GM23338 (cell line): Measurements from ENCODE around the gene OBSL1. TPM values are rescaled to one million over a fixed set of nuclear protein-coding genes. Genes with fewer than 3 reads are reported as not detected.

Experiments used
- ATAC-seq: fragments of 200-7000 bp; cut with Tn5 transposase; 3 replicates; pipeline ENCODE4 v1.9.1; 2020
- DNase-seq: peaks from one replicate; pipeline ENCODE4 v3.0.0-alpha.2; 2015; ENCODE audit warnings: low spot score
- H2AFZ ChIP-seq: fragments of 200-600 bp; sonication (generic); 2 replicates; pipeline ENCODE4 v1.8.0; 2016; ENCODE audit warnings: antibody characterized with exemption, mild to moderate bottlenecking, moderate library complexity
- H3F3A ChIP-seq: fragments of 200-600 bp; sonication (generic); replicated peaks from 2 replicates; pipeline ENCODE4 v1.8.0; 2017; ENCODE audit warnings: antibody characterized with exemption, mixed run types, low read depth
- H3K27ac ChIP-seq: fragments of 200-600 bp; sonication (generic); 2 replicates; pipeline ENCODE4 v1.6.1; 2016; ENCODE audit warnings: low read depth
- H3K27me3 ChIP-seq: fragments of 200-600 bp; sonication (generic); 2 replicates; pipeline ENCODE4 v1.8.0; 2016; ENCODE audit warnings: mild to moderate bottlenecking, mixed run types, moderate library complexity; ENCODE audit not compliant: insufficient read depth
- H3K36me3 ChIP-seq: fragments of 200-600 bp; sonication (generic); 2 replicates; pipeline ENCODE4 v1.8.0; 2016; ENCODE audit warnings: mild to moderate bottlenecking; ENCODE audit not compliant: insufficient read depth
- H3K4me1 ChIP-seq: fragments of 200-600 bp; sonication (generic); 2 replicates; pipeline ENCODE4 v1.8.0; 2016; ENCODE audit warnings: mild to moderate bottlenecking, moderate library complexity; ENCODE audit not compliant: insufficient read depth
- H3K4me2 ChIP-seq: fragments of 200-600 bp; sonication (generic); 2 replicates; pipeline ENCODE4 v1.7.1; 2017; ENCODE audit warnings: mixed run types
- H3K4me3 ChIP-seq: fragments of 200-600 bp; sonication (generic); 2 replicates; pipeline ENCODE4 v1.6.1; 2016; ENCODE audit warnings: mixed run types
- H3K79me2 ChIP-seq: fragments of 200-600 bp; sonication (generic); replicated peaks from 2 replicates; pipeline ENCODE4 v1.8.0; 2017; ENCODE audit warnings: mild to moderate bottlenecking; ENCODE audit not compliant: insufficient read depth
- H3K9me2 ChIP-seq: fragments of 200-600 bp; sonication (generic); 2 replicates; pipeline ENCODE4 v1.8.0; 2017; ENCODE audit not compliant: insufficient read depth
- H4K20me1 ChIP-seq: fragments of 200-600 bp; sonication (generic); replicated peaks from 2 replicates; pipeline ENCODE4 v1.8.0; 2017; ENCODE audit warnings: mild to moderate bottlenecking; ENCODE audit not compliant: insufficient read depth
- H3K27ac Mint-ChIP-seq: 2 replicates; pipeline ENCODE4 v1.8.0; 2020; ENCODE audit warnings: inconsistent platforms, mild to moderate bottlenecking, moderate library complexity, mixed read lengths
- H3K27me3 Mint-ChIP-seq: 3 replicates; pipeline ENCODE4 v1.8.0; 2022; ENCODE audit warnings: low read depth, mild to moderate bottlenecking, moderate library complexity, mixed read lengths, inconsistent platforms; ENCODE audit not compliant: insufficient read depth, poor library complexity
- H3K36me3 Mint-ChIP-seq: 3 replicates; pipeline ENCODE4 v1.8.0; 2021; ENCODE audit warnings: low read depth, mild to moderate bottlenecking, inconsistent platforms, moderate library complexity, mixed read lengths
- H3K4me1 Mint-ChIP-seq: 3 replicates; pipeline ENCODE4 v1.8.0; 2020; ENCODE audit warnings: mild to moderate bottlenecking, inconsistent platforms, mixed read lengths
- H3K4me3 Mint-ChIP-seq: 3 replicates; pipeline ENCODE4 v1.8.0; 2021; ENCODE audit warnings: moderate library complexity, mild to moderate bottlenecking, inconsistent platforms, mixed read lengths
- H3K9me3 Mint-ChIP-seq: 3 replicates; pipeline ENCODE4 v1.8.0; 2020; ENCODE audit warnings: moderate library complexity, mild to moderate bottlenecking, inconsistent platforms, mixed read lengths
- CREB1 ChIP-seq: fragments of 250-450 bp; sonication (Bioruptor Pico); IDR thresholded peaks from 2 replicates; pipeline ENCODE4 v1.5.0; 2020; ENCODE audit warnings: low read depth, mild to moderate bottlenecking, moderate library complexity
- JUNB ChIP-seq: IDR thresholded peaks from one replicate; pipeline ENCODE4 v1.6.1; 2016; ENCODE audit warnings: antibody characterized with exemption; ENCODE audit not compliant: unreplicated experiment
- NANOG ChIP-seq: IDR thresholded peaks from 2 replicates; pipeline ENCODE4 v1.6.1; 2016; ENCODE audit warnings: antibody characterized with exemption, borderline replicate concordance
- POLR2AphosphoS5 ChIP-seq: IDR thresholded peaks from 2 replicates; pipeline ENCODE4 v1.6.1; 2016; ENCODE audit warnings: antibody characterized with exemption, low read depth
- REST ChIP-seq: IDR thresholded peaks from one replicate; pipeline ENCODE4 v1.6.1; 2018; ENCODE audit warnings: antibody characterized with exemption; ENCODE audit not compliant: unreplicated experiment
- ZNF114 ChIP-seq: fragments of 250-450 bp; sonication (Bioruptor Pico); IDR thresholded peaks from 2 replicates; pipeline ENCODE4 v1.5.0; 2020; ENCODE audit warnings: mild to moderate bottlenecking, moderate library complexity
- ZNF331 ChIP-seq: fragments of 250-450 bp; sonication (Bioruptor Pico); IDR thresholded peaks from 2 replicates; pipeline ENCODE4 v1.5.0; 2020; ENCODE audit warnings: low read depth, mild to moderate bottlenecking, moderate library complexity
- polyA plus RNA-seq: library from polyadenylated mRNA; unstranded; fragments of >200 nt; fragmentation: Nextera tagmentation; extraction: Ambion mirVana; gene quantifications from 2 replicates; pipeline ENCODE4 v1.2.1, GENCODE V29; 2016
- total RNA-seq: library from RNA; depleted of rRNA; stranded (reverse); fragments of >200 nt; shearing (Covaris generic); gene quantifications from 2 replicates; pipeline ENCODE4 v1.2.3, GENCODE V29; 2014
- TF ChIP-seq, protein P1 (sequence below): IDR thresholded peaks from 2 replicates; pipeline ENCODE4 v1.6.1; 2016; ENCODE audit warnings: antibody characterized with exemption

Gene OBSL1
- total and polyA plus RNA-seq, 2 experiments from 2014 or later, result 94.9 to 207 TPM

DNA sequence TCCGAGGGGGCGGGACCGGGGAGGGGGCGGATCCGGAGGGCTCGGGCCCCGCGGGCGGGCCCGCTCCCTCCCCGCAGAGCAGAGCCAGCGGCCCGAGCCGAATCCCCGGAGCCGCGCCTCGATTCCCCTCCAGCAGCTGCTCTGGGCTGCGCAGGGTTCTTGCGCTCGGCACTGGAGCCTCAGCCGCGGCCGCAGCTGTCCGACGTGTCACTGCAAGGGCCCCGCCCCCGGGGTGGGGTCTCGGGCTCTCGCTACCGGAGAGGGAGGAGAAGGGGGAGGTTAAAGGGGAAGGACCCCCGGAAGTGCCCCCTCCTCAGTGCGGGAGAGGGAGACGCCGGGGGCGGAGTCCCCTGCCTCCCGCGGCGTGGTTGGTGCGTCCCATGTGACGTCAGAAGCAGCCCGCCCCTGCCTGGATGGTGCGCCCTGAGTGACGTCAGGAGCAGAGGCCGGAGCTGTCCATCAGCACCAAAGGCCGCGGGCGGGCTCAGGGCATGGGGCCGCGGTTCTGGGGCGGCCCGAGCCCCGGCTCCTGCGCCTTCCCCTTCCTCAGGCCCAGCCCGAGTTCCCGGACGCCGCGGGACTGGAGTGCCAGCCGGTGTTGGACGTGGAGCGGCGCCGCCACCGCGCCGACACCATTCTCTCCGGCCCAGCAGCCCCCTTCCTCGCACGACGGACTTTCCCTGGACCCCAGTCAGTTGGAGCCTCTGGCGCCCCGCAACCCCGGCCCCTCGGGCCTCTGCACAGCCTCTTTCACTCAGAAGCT lies 27.6 kb downstream of the OBSL1 start, which contains the start of the genes CHPF and TMEM198:
Gene CHPF, minus strand, starts transcription at position 214 of the 763 bp plus-strand sequence. CDS start 271 bp downstream, outside the sequence.
Gene TMEM198, plus strand, starts transcription at position 433 of the 763 bp plus-strand sequence. CDS start 700 bp downstream, outside the sequence.
- H3K27me3 Mint-ChIP-seq, result peaks cover 28% of the 10 kb centered on the region
- Histone ChIP-seq H3K79me2 (peaks cover 14% of the 10 kb centered on the region), H3K4me3 (peak within 1 kb of the TSS; percentile 96), H3K36me3 (peaks cover 9% of the 10 kb centered on the region), H3K4me1 (peaks cover 9% of the 10 kb centered on the region), H3K27me3 (peaks cover 9% of the 10 kb centered on the region; the same call in 1 of the 2 replicates), H3F3A (peaks cover 15% of the 10 kb centered on the region), H4K20me1 (peaks cover 20% of the 10 kb centered on the region), H3K9me2 (no peaks in the 10 kb centered on the region), H3K4me2 (peak within 1 kb of the TSS; percentile 99), H2AFZ (peak within 1 kb of the TSS; percentile 90), H3K27ac (peak within 1 kb of the TSS; percentile 59; the same call in 1 of the 2 replicates)
- TF ChIP-seq CREB1 (CRISPR knock-in tag) (peak; percentile 99), POLR2AphosphoS5 (peak; percentile 85), JUNB (no peak), NANOG (no peak), REST (peak; percentile 92)
- TF ChIP-seq, protein P1, sequence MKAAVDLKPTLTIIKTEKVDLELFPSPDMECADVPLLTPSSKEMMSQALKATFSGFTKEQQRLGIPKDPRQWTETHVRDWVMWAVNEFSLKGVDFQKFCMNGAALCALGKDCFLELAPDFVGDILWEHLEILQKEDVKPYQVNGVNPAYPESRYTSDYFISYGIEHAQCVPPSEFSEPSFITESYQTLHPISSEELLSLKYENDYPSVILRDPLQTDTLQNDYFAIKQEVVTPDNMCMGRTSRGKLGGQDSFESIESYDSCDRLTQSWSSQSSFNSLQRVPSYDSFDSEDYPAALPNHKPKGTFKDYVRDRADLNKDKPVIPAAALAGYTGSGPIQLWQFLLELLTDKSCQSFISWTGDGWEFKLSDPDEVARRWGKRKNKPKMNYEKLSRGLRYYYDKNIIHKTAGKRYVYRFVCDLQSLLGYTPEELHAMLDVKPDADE, result 0 out of 2 replicates have a peak, but pooled peaks have one; percentile 20
- peak within 1 kb of the TSS; percentile 74 for H3K27ac Mint-ChIP-seq
- peaks cover 45% of the 10 kb centered on the region for H3K36me3 Mint-ChIP-seq
- no peaks in the 10 kb centered on the region; the same call in 2 of the 3 replicates for H3K9me3 Mint-ChIP-seq
- ATAC-seq, result peak; percentile 72
- DNase-seq, result peak; percentile 99
- peak within 1 kb of the TSS; percentile 93 for H3K4me3 Mint-ChIP-seq
- H3K4me1 Mint-ChIP-seq, result peaks cover 22% of the 10 kb centered on the region

- Histone ChIP-seq H3F3A (peaks cover 17% of the 10 kb centered on the region), H3K27me3 (peaks cover 9% of the 10 kb centered on the region; the same call in 1 of the 2 replicates), H3K79me2 (peaks cover 14% of the 10 kb centered on the region), H3K9me2 (no peaks in the 10 kb centered on the region), H3K27ac (peak overlapping the region; percentile 55; the same call in 1 of the 2 replicates), H2AFZ (peak overlapping the region; percentile 52; the same call in 1 of the 2 replicates), H3K36me3 (peaks cover 9% of the 10 kb centered on the region), H3K4me2 (peak overlapping the region; percentile 99), H3K4me3 (peak overlapping the region; percentile 96), H4K20me1 (peaks cover 23% of the 10 kb centered on the region), H3K4me1 (peaks cover 16% of the 10 kb centered on the region)
- H3K9me3 Mint-ChIP-seq, result no peaks in the 10 kb centered on the region; the same call in 2 of the 3 replicates
- H3K27me3 Mint-ChIP-seq, result peaks cover 28% of the 10 kb centered on the region
- DNase-seq, result peak; percentile 50
- peak; percentile 19 for ATAC-seq
- H3K4me3 Mint-ChIP-seq, result peak overlapping the region; percentile 93
- peak overlapping the region; percentile 74; the same call in 1 of the 2 replicates for H3K27ac Mint-ChIP-seq
- H3K36me3 Mint-ChIP-seq, result peaks cover 41% of the 10 kb centered on the region
- H3K4me1 Mint-ChIP-seq, result peaks cover 28% of the 10 kb centered on the region
- no peak for TF ChIP-seq REST
- no peak for TF ChIP-seq JUNB
- no peak for TF ChIP-seq ZNF114 (CRISPR knock-in tag)
- TF ChIP-seq CREB1 (CRISPR knock-in tag), result no peak
- no peak for TF ChIP-seq NANOG
- TF ChIP-seq POLR2AphosphoS5, result no peak
- no peak for TF ChIP-seq ZNF331 (CRISPR knock-in tag)
Measured at GRCh38 chr2:219542931-219543595, 28.3 kb downstream of the OBSL1 start.
